AG10803 (cell line): ENCODE data around the gene KATNA1.
"Not testable (repeated sequence)": the region's sequence is repeated elsewhere in the genome, so short reads cannot be mapped to it uniquely, and the experiment has no call there.

Experiments
- DNase-seq: peaks from one replicate; pipeline ENCODE4 v3.0.0; 2010; ENCODE audit warnings: low read depth
- H3K4me3 ChIP-seq: 2 replicates; pipeline ENCODE4 v1.5.1; 2011; ENCODE audit warnings: mild to moderate bottlenecking, low read length, control low read depth
- CTCF ChIP-seq: conservative IDR thresholded peaks from 2 replicates; pipeline ENCODE4 v1.5.1; 2011; ENCODE audit warnings: mild to moderate bottlenecking, low read length, control low read depth, inconsistent platforms

The KATNA1 gene

GRCh38 chr6:149681209-149681608 lies 32.7 kb upstream of the KATNA1 start:
- TF ChIP-seq CTCF: no peak
- H3K4me3 ChIP-seq: no peak overlapping the region
- DNase-seq: no peak

- no peak overlapping the region for H3K4me3 ChIP-seq
- DNase-seq: no peak
- TF ChIP-seq CTCF: no peak
Observed at GRCh38 chr6:149680503-149680902, 32.0 kb upstream of the KATNA1 start.

GRCh38 chr6:149672265-149672664 lies 23.8 kb upstream of the KATNA1 start:
- H3K4me3 ChIP-seq, DNase-seq: not testable (repeated sequence)

GRCh38 chr6:149660028-149660427 lies 11.5 kb upstream of the KATNA1 start:
- no peak for TF ChIP-seq CTCF
- H3K4me3 ChIP-seq: no peak overlapping the region
- no peak for DNase-seq

GRCh38 chr6:149657441-149657840 lies 8.9 kb upstream of the KATNA1 start:
- H3K4me3 ChIP-seq: no peak overlapping the region
- DNase-seq: no peak
- TF ChIP-seq CTCF: no peak

- no peak overlapping the region for H3K4me3 ChIP-seq
- TF ChIP-seq CTCF: no peak
- no peak for DNase-seq
Observed at GRCh38 chr6:149651056-149651455, 2.5 kb upstream of the KATNA1 start.

- DNase-seq: no peak
- no peak for TF ChIP-seq CTCF
- peak overlapping the region; percentile 76 for H3K4me3 ChIP-seq
Observed at GRCh38 chr6:149646599-149646998, 1.9 kb downstream of the KATNA1 start.
